NT2/D1 (cell line): ENCODE results near the gene PDE6B.
"Not testable (repeated sequence)": the region's sequence is repeated elsewhere in the genome, so short reads cannot be mapped to it uniquely, and the experiment has no call there.

ENCODE experiments used
- SUZ12 ChIP-seq: IDR thresholded peaks from 2 replicates; pipeline ENCODE4 v1.6.1; 2011; ENCODE audit not compliant: insufficient read length, insufficient read depth; ENCODE audit errors: extremely low read depth
- YY1 ChIP-seq: IDR thresholded peaks from 2 replicates; pipeline ENCODE4 v1.6.1; 2011; ENCODE audit not compliant: insufficient read length, insufficient read depth
- ZNF274 ChIP-seq: IDR thresholded peaks from 2 replicates; pipeline ENCODE4 v1.6.1; 2011; ENCODE audit warnings: mild to moderate bottlenecking, low read depth, low read length

DNA sequence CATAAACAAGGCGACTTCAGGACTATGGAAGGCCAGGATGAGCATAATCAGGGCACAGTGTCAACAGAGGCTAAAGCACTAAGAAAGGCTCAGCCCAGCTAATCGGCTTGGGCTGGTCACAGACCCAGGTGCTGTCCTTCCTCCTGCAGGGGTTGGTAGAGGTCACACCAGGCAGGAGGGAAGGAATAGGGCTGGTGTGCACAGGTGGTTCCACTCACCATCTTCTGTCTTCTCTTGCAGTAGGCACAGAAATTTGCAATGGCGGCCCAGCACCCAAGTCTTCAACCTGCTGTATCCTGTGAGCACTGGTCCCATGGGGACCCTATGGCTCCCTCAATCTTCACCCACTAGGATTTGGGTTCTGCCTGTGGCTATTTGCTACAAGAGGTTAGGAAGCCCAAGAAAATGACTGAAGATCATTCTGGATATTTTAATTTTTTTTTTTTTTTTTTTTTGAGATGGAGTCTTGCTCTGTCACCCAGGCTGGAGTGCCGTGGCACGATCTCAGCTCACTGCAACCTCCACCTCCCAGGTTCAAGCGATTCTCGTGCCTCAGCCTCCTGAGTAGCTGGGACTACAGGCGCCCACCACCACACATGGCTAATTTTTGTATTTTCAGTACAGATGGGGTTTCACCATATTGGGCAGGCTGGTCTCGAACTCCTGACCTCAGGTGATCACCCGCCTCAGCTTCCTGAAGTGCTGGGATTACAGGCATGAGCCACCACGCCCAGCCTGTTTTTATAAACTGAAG lies 44.6 kb downstream of the PDE6B start:
- TF ChIP-seq ZNF274, YY1, SUZ12: not testable (repeated sequence)
